ENCODE measurements around the gene HES3.

The HES3 gene

GRCh38 chr1:6257541-6258069 is 13.6 kb downstream of the HES3 start:
- no peaks in the 10 kb centered on the region for H3K36me3 ChIP-seq (ENCODE audit: control insufficient read depth, insufficient read depth, low read length)
- H3K9me3 ChIP-seq (ENCODE audit: control insufficient read depth, insufficient read depth, low read depth, low read length) = no peaks in the 10 kb centered on the region
- H3K27ac ChIP-seq (ENCODE audit: low read depth, low read length) = no peak overlapping the region
- H3K4me1 ChIP-seq (ENCODE audit: control insufficient read depth, insufficient read depth, low read length) = peaks cover 7% of the 10 kb centered on the region; the same call in 1 of the 2 replicates
- peaks cover 44% of the 10 kb centered on the region for H3K27me3 ChIP-seq (ENCODE audit: control insufficient read depth, insufficient read depth, low read length)
- no peak overlapping the region for H3K4me3 ChIP-seq (ENCODE audit: low read depth, low read length)
- no peak overlapping the region for H3K9ac ChIP-seq (ENCODE audit: low read length)

GRCh38 chr1:6258675-6259074 is 14.7 kb downstream of the HES3 start:
- no peaks in the 10 kb centered on the region for H3K36me3 ChIP-seq (ENCODE audit: control insufficient read depth, insufficient read depth, low read length)
- no peak overlapping the region for H3K4me3 ChIP-seq (ENCODE audit: low read depth, low read length)
- H3K27ac ChIP-seq (ENCODE audit: low read depth, low read length) = no peak overlapping the region
- H3K9me3 ChIP-seq (ENCODE audit: control insufficient read depth, insufficient read depth, low read depth, low read length) = no peaks in the 10 kb centered on the region
- peaks cover 40% of the 10 kb centered on the region for H3K27me3 ChIP-seq (ENCODE audit: control insufficient read depth, insufficient read depth, low read length)
- peaks cover 7% of the 10 kb centered on the region; the same call in 1 of the 2 replicates for H3K4me1 ChIP-seq (ENCODE audit: control insufficient read depth, insufficient read depth, low read length)
- no peak overlapping the region for H3K9ac ChIP-seq (ENCODE audit: low read length)

GRCh38 chr1:6259491-6260362 is 15.7 kb downstream of the HES3 start:
- Histone ChIP-seq H3K36me3 (ENCODE audit: control insufficient read depth, insufficient read depth, low read length) (peaks cover 6% of the 10 kb centered on the region; the same call in 1 of the 2 replicates), H3K27me3 (ENCODE audit: control insufficient read depth, insufficient read depth, low read length) (peaks cover 40% of the 10 kb centered on the region), H3K27ac (ENCODE audit: low read depth, low read length) (no peak overlapping the region), H3K9ac (ENCODE audit: low read length) (no peak overlapping the region), H3K4me1 (ENCODE audit: control insufficient read depth, insufficient read depth, low read length) (peaks cover 7% of the 10 kb centered on the region; the same call in 1 of the 2 replicates), H3K4me3 (ENCODE audit: low read depth, low read length) (peak overlapping the region; percentile 58), H3K9me3 (ENCODE audit: control insufficient read depth, insufficient read depth, low read depth, low read length) (no peaks in the 10 kb centered on the region)

- peak overlapping the region; percentile 58 for H3K4me3 ChIP-seq (ENCODE audit: low read depth, low read length)
- peaks cover 6% of the 10 kb centered on the region; the same call in 1 of the 2 replicates for H3K36me3 ChIP-seq (ENCODE audit: control insufficient read depth, insufficient read depth, low read length)
- H3K9ac ChIP-seq (ENCODE audit: low read length) = no peak overlapping the region
- H3K27ac ChIP-seq (ENCODE audit: low read depth, low read length) = no peak overlapping the region
- H3K9me3 ChIP-seq (ENCODE audit: control insufficient read depth, insufficient read depth, low read depth, low read length) = no peaks in the 10 kb centered on the region
- H3K27me3 ChIP-seq (ENCODE audit: control insufficient read depth, insufficient read depth, low read length) = peaks cover 40% of the 10 kb centered on the region
- peaks cover 7% of the 10 kb centered on the region; the same call in 1 of the 2 replicates for H3K4me1 ChIP-seq (ENCODE audit: control insufficient read depth, insufficient read depth, low read length)
Measured at GRCh38 chr1:6260433-6260934, 16.5 kb downstream of the HES3 start.

- H3K27ac ChIP-seq (ENCODE audit: low read depth, low read length) = no peak within 1 kb of the TSS
- peaks cover 6% of the 10 kb centered on the region; the same call in 1 of the 2 replicates for H3K36me3 ChIP-seq (ENCODE audit: control insufficient read depth, insufficient read depth, low read length)
- H3K4me1 ChIP-seq (ENCODE audit: control insufficient read depth, insufficient read depth, low read length) = peaks cover 7% of the 10 kb centered on the region; the same call in 1 of the 2 replicates
- peaks cover 40% of the 10 kb centered on the region for H3K27me3 ChIP-seq (ENCODE audit: control insufficient read depth, insufficient read depth, low read length)
- H3K9ac ChIP-seq (ENCODE audit: low read length) = no peak within 1 kb of the TSS
- H3K9me3 ChIP-seq (ENCODE audit: control insufficient read depth, insufficient read depth, low read depth, low read length) = no peaks in the 10 kb centered on the region
- H3K4me3 ChIP-seq (ENCODE audit: low read depth, low read length) = peak within 1 kb of the TSS; percentile 58
Measured at GRCh38 chr1:6260961-6261614, 17.1 kb downstream of the HES3 start, which contains the start of gene GPR153. Gene GPR153 (minus strand): TSS chr1:6261098. CDS start chr1:6254905, 6,193 bp downstream.

- H3K27ac ChIP-seq (ENCODE audit: low read depth, low read length) = no peak overlapping the region
- peak overlapping the region; percentile 46 for H3K4me3 ChIP-seq (ENCODE audit: low read depth, low read length)
- peaks cover 6% of the 10 kb centered on the region; the same call in 1 of the 2 replicates for H3K36me3 ChIP-seq (ENCODE audit: control insufficient read depth, insufficient read depth, low read length)
- H3K4me1 ChIP-seq (ENCODE audit: control insufficient read depth, insufficient read depth, low read length) = peaks cover 7% of the 10 kb centered on the region; the same call in 1 of the 2 replicates
- H3K9ac ChIP-seq (ENCODE audit: low read length) = no peak overlapping the region
- no peaks in the 10 kb centered on the region for H3K9me3 ChIP-seq (ENCODE audit: control insufficient read depth, insufficient read depth, low read depth, low read length)
- H3K27me3 ChIP-seq (ENCODE audit: control insufficient read depth, insufficient read depth, low read length) = peaks cover 40% of the 10 kb centered on the region
Measured at GRCh38 chr1:6261615-6261995, 17.6 kb downstream of the HES3 start.

GRCh38 chr1:6262555-6263420 is 18.8 kb downstream of the HES3 start:
- Histone ChIP-seq H3K4me1 (ENCODE audit: control insufficient read depth, insufficient read depth, low read length) (peaks cover 7% of the 10 kb centered on the region; the same call in 1 of the 2 replicates), H3K27me3 (ENCODE audit: control insufficient read depth, insufficient read depth, low read length) (peaks cover 31% of the 10 kb centered on the region), H3K9ac (ENCODE audit: low read length) (no peak overlapping the region), H3K27ac (ENCODE audit: low read depth, low read length) (no peak overlapping the region), H3K4me3 (ENCODE audit: low read depth, low read length) (no peak overlapping the region), H3K9me3 (ENCODE audit: control insufficient read depth, insufficient read depth, low read depth, low read length) (no peaks in the 10 kb centered on the region), H3K36me3 (ENCODE audit: control insufficient read depth, insufficient read depth, low read length) (peaks cover 6% of the 10 kb centered on the region; the same call in 1 of the 2 replicates)

GRCh38 chr1:6263716-6264115 is 19.7 kb downstream of the HES3 start:
- H3K4me3 ChIP-seq (ENCODE audit: low read depth, low read length) = no peak overlapping the region
- H3K27ac ChIP-seq (ENCODE audit: low read depth, low read length) = no peak overlapping the region
- H3K9me3 ChIP-seq (ENCODE audit: control insufficient read depth, insufficient read depth, low read depth, low read length) = no peaks in the 10 kb centered on the region
- peaks cover 6% of the 10 kb centered on the region; the same call in 1 of the 2 replicates for H3K36me3 ChIP-seq (ENCODE audit: control insufficient read depth, insufficient read depth, low read length)
- no peak overlapping the region for H3K9ac ChIP-seq (ENCODE audit: low read length)
- peaks cover 25% of the 10 kb centered on the region for H3K27me3 ChIP-seq (ENCODE audit: control insufficient read depth, insufficient read depth, low read length)
- peaks cover 7% of the 10 kb centered on the region; the same call in 1 of the 2 replicates for H3K4me1 ChIP-seq (ENCODE audit: control insufficient read depth, insufficient read depth, low read length)

- peaks cover 11% of the 10 kb centered on the region; the same call in 1 of the 2 replicates for H3K27me3 ChIP-seq (ENCODE audit: control insufficient read depth, insufficient read depth, low read length)
Measured at GRCh38 chr1:6265151-6265550, 21.2 kb downstream of the HES3 start.

GRCh38 chr1:6266641-6267040 is 22.7 kb downstream of the HES3 start:
- Histone ChIP-seq H3K9ac (ENCODE audit: low read length) (no peak overlapping the region), H3K27ac (ENCODE audit: low read depth, low read length) (no peak overlapping the region), H3K36me3 (ENCODE audit: control insufficient read depth, insufficient read depth, low read length) (peaks cover 6% of the 10 kb centered on the region; the same call in 1 of the 2 replicates), H3K4me1 (ENCODE audit: control insufficient read depth, insufficient read depth, low read length) (peaks cover 15% of the 10 kb centered on the region; the same call in 1 of the 2 replicates), H3K4me3 (ENCODE audit: low read depth, low read length) (no peak overlapping the region), H3K27me3 (ENCODE audit: control insufficient read depth, insufficient read depth, low read length) (peaks cover 9% of the 10 kb centered on the region; the same call in 1 of the 2 replicates), H3K9me3 (ENCODE audit: control insufficient read depth, insufficient read depth, low read depth, low read length) (no peaks in the 10 kb centered on the region)

More at GRCh38 chr1:6265151-6265550, 21.2 kb downstream of the HES3 start:
- no peak overlapping the region for H3K9ac ChIP-seq (ENCODE audit: low read length)
- H3K4me3 ChIP-seq (ENCODE audit: low read depth, low read length) = no peak overlapping the region
- no peak overlapping the region for H3K27ac ChIP-seq (ENCODE audit: low read depth, low read length)
- peaks cover 6% of the 10 kb centered on the region; the same call in 1 of the 2 replicates for H3K36me3 ChIP-seq (ENCODE audit: control insufficient read depth, insufficient read depth, low read length)
- H3K9me3 ChIP-seq (ENCODE audit: control insufficient read depth, insufficient read depth, low read depth, low read length) = no peaks in the 10 kb centered on the region
- peaks cover 7% of the 10 kb centered on the region; the same call in 1 of the 2 replicates for H3K4me1 ChIP-seq (ENCODE audit: control insufficient read depth, insufficient read depth, low read length)
